H1 (cell line): ENCODE measurements around the gene CACNA1F. TPM values are rescaled to one million over a fixed set of nuclear protein-coding genes. Genes with fewer than 3 reads are reported as not detected.

Experiments
- RXRA ChIP-seq: IDR thresholded peaks from 2 replicates; pipeline ENCODE4 v1.6.1; 2011; ENCODE audit warnings: low read depth, mild to moderate bottlenecking, low read length, moderate library complexity; ENCODE audit not compliant: insufficient read depth
- SP1 ChIP-seq: IDR thresholded peaks from 2 replicates; pipeline ENCODE4 v1.6.1; 2011; ENCODE audit warnings: low read depth, low read length
- polyA plus RNA-seq, 7 experiments: library from polyadenylated mRNA; depleted of rRNA in 3 of 7; stranded (reverse) in 5 of 7; unstranded in 2 of 7; fragments of >200 nt in 5 of 7; fragments of 200-250 nt in 2 of 7; gene quantifications; 1 replicate in 5 of 7; 2 replicates in 1 of 7; 4 replicates in 1 of 7; pipeline versions ENCODE4 v1.2.1 to v1.2.3, GENCODE V29; 2011 to 2013; ENCODE audit warnings: missing spikeins in 2 of 7, mixed read lengths in 2 of 7
- total RNA-seq: library from RNA; stranded (reverse); fragmentation: NEBNext Ultra II Directional; extraction: Animal tissue kit (Norgen Biotek cat#: 25700); gene quantifications from 2 replicates; pipeline ENCODE4 v1.2.1, GENCODE V29; 2021

The CACNA1F gene
- total and polyA plus RNA-seq, 2 of the 8 experiments (the other 6 are each of a cell fraction or from before 2014, with no cell fraction given) = 0.59 to 0.84 TPM

GRCh38 chrX:49257846-49258748 is 25.0 kb upstream of the CACNA1F start (continued):
- TF ChIP-seq RXRA = no peak
- no peak for TF ChIP-seq SP1
- TF ChIP-seq, all 59 proteins: peak for 0
